ENCODE measurements around the gene PARD3. TPM values are rescaled to one million over a fixed set of nuclear protein-coding genes. Genes with fewer than 3 reads are reported as not detected.

The PARD3 gene
- total and polyA plus RNA-seq, 2 donors (not counting 1 experiment from before 2014, with no cell fraction given) = 24.0 to 46.4 TPM

DNA sequence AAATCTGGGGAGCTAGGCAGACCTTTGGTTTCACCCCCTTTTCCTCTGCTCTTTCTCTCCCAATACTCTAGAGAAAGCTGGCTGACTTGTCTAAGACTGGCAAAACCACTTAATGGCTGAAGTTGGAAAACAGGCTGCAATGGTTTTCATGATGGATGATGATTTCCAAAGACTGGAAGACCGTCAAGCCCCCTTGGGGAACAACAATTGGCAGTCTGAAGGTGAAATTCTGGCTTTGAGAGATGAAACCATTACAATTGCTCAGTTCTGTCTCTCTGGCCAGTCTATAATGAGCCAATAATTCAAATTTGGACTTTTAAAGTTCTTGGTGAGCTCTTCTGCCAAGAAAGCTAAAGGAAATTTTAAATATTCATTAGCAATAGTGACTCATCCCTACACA lies 680.5 kb downstream of the PARD3 start:
- Histone ChIP-seq H3K4me3 (replicated peaks in 1 of 4; ENCODE audit: control extremely low read depth in 1 of 4, insufficient read depth in 1 of 4, low read depth in 3 of 4, low read length in 4 of 4) (no peak overlapping the region), H3K27me3 (ENCODE audit: control insufficient read depth, insufficient read depth, low read length) (no peaks in the 10 kb centered on the region), H4K20me1 (ENCODE audit: control insufficient read depth, extremely low read depth, insufficient read depth, low read length) (no peaks in the 10 kb centered on the region), H3K79me2 (ENCODE audit: control insufficient read depth, insufficient read depth, low read length) (no peaks in the 10 kb centered on the region), H3K36me3 (ENCODE audit: control insufficient read depth, insufficient read depth, low read length) (no peaks in the 10 kb centered on the region), H2AFZ (ENCODE audit: low read length) (no peak overlapping the region), H3K9me3 (ENCODE audit: control insufficient read depth, insufficient read depth, low read depth, low read length) (no peaks in the 10 kb centered on the region), H3K9ac (ENCODE audit: insufficient read depth, low read length) (no peak overlapping the region), H3K4me1 (ENCODE audit: control insufficient read depth, extremely low read depth, insufficient read depth, low read length) (no peaks in the 10 kb centered on the region), H3K4me2 (ENCODE audit: extremely low read depth, insufficient read depth, low read length) (no peak overlapping the region), H3K27ac (ENCODE audit: insufficient read depth, low read length) (no peak overlapping the region)
- TF ChIP-seq EZH2 (IDR thresholded peaks at IDR 0.05; ENCODE audit: low read length, missing control alignments) (no peak), CTCF (conservative IDR thresholded peaks at IDR 0.05 in 1 of 2, IDR thresholded peaks at IDR 0.05 in 1 of 2; ENCODE audit: low read depth in 1 of 2, low read length in 2 of 2) (no peak)
- DNase-seq (ENCODE audit: low read depth in 2 of 2) = no peak

- H3K36me3 ChIP-seq (ENCODE audit: control insufficient read depth, insufficient read depth, low read length) = no peaks in the 10 kb centered on the region
- H3K9me3 ChIP-seq (ENCODE audit: control insufficient read depth, insufficient read depth, low read depth, low read length) = no peaks in the 10 kb centered on the region
- H3K4me2 ChIP-seq (ENCODE audit: extremely low read depth, insufficient read depth, low read length) = no peak overlapping the region
- DNase-seq (ENCODE audit: low read depth in 2 of 2) = no peak
- H3K27ac ChIP-seq (ENCODE audit: insufficient read depth, low read length) = no peak overlapping the region
- H3K4me1 ChIP-seq (ENCODE audit: control insufficient read depth, extremely low read depth, insufficient read depth, low read length) = no peaks in the 10 kb centered on the region
- no peak overlapping the region for H2AFZ ChIP-seq (ENCODE audit: low read length)
- H4K20me1 ChIP-seq (ENCODE audit: control insufficient read depth, extremely low read depth, insufficient read depth, low read length) = no peaks in the 10 kb centered on the region
- H3K9ac ChIP-seq (ENCODE audit: insufficient read depth, low read length) = no peak overlapping the region
- H3K79me2 ChIP-seq (ENCODE audit: control insufficient read depth, insufficient read depth, low read length) = no peaks in the 10 kb centered on the region
- H3K27me3 ChIP-seq (ENCODE audit: control insufficient read depth, insufficient read depth, low read length) = no peaks in the 10 kb centered on the region
- TF ChIP-seq EZH2 (IDR thresholded peaks at IDR 0.05; ENCODE audit: low read length, missing control alignments) (no peak), CTCF (conservative IDR thresholded peaks at IDR 0.05 in 1 of 2, IDR thresholded peaks at IDR 0.05 in 1 of 2; ENCODE audit: low read depth in 1 of 2, low read length in 2 of 2) (no peak)
- H3K4me3 ChIP-seq (replicated peaks in 1 of 4; ENCODE audit: control extremely low read depth in 1 of 4, insufficient read depth in 1 of 4, low read depth in 3 of 4, low read length in 4 of 4) = no peak overlapping the region
Observed at GRCh38 chr10:34133406-34133805, 681.7 kb downstream of the PARD3 start.

DNA sequence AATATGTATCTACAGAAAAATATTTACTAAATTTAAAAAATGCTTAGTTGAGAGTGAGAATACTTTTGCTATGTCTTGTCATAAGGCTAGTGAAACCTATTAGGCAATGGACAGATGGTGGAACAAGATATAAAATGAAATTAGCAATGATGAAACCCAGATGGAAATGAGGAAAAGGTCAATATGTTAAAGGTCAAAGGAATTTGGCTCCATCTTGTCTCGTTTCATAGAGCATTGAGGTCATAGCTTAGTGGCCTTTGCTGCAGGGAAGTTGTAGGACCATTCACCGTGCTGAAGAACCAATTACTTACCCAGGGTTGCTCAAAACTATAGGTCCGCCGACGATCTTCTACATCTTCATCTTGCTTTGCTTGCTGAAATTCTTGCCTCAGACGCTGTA lies 683.9 kb downstream of the PARD3 start:
- Histone ChIP-seq H3K27me3 (ENCODE audit: control insufficient read depth, insufficient read depth, low read length) (no peaks in the 10 kb centered on the region), H3K9ac (ENCODE audit: insufficient read depth, low read length) (no peak overlapping the region), H3K36me3 (ENCODE audit: control insufficient read depth, insufficient read depth, low read length) (no peaks in the 10 kb centered on the region), H4K20me1 (ENCODE audit: control insufficient read depth, extremely low read depth, insufficient read depth, low read length) (no peaks in the 10 kb centered on the region), H2AFZ (ENCODE audit: low read length) (no peak overlapping the region), H3K9me3 (ENCODE audit: control insufficient read depth, insufficient read depth, low read depth, low read length) (no peaks in the 10 kb centered on the region), H3K27ac (ENCODE audit: insufficient read depth, low read length) (no peak overlapping the region), H3K4me2 (ENCODE audit: extremely low read depth, insufficient read depth, low read length) (no peak overlapping the region), H3K4me3 (replicated peaks in 1 of 4; ENCODE audit: control extremely low read depth in 1 of 4, insufficient read depth in 1 of 4, low read depth in 3 of 4, low read length in 4 of 4) (no peak overlapping the region), H3K4me1 (ENCODE audit: control insufficient read depth, extremely low read depth, insufficient read depth, low read length) (no peaks in the 10 kb centered on the region), H3K79me2 (ENCODE audit: control insufficient read depth, insufficient read depth, low read length) (no peaks in the 10 kb centered on the region)
- TF ChIP-seq EZH2 (IDR thresholded peaks at IDR 0.05; ENCODE audit: low read length, missing control alignments) (no peak), CTCF (conservative IDR thresholded peaks at IDR 0.05 in 1 of 2, IDR thresholded peaks at IDR 0.05 in 1 of 2; ENCODE audit: low read depth in 1 of 2, low read length in 2 of 2) (no peak)
- no peak for DNase-seq (ENCODE audit: low read depth in 2 of 2)

Data from fibroblast of lung (primary cell).